SJCRH30 (cell line): ENCODE measurements around the gene KANTR. TPM values are rescaled to one million over a fixed set of nuclear protein-coding genes. Genes with fewer than 3 reads are reported as not detected.

Experiments used
- DNase-seq, 2 experiments: peaks; one replicate each; pipeline ENCODE4 v3.0.0-alpha.2; 2015 to 2020
- H3K27ac ChIP-seq: fragments of 250-450 bp; sonication (Bioruptor Pico); 2 replicates; pipeline ENCODE4 v1.5.1; 2020; ENCODE audit warnings: mild to moderate bottlenecking, moderate library complexity
- H3K27me3 ChIP-seq: fragments of 250-450 bp; sonication (Bioruptor Pico); 2 replicates; pipeline ENCODE4 v1.5.1; 2020; ENCODE audit warnings: mild to moderate bottlenecking, moderate library complexity
- H3K36me3 ChIP-seq: fragments of 250-450 bp; sonication (Bioruptor Pico); 2 replicates; pipeline ENCODE4 v1.5.1; 2020; ENCODE audit warnings: mild to moderate bottlenecking, moderate library complexity
- H3K4me1 ChIP-seq: fragments of 250-450 bp; sonication (Bioruptor Pico); 2 replicates; pipeline ENCODE4 v1.5.1; 2020; ENCODE audit warnings: mild to moderate bottlenecking, moderate library complexity
- H3K4me3 ChIP-seq: fragments of 250-450 bp; sonication (Bioruptor Pico); 2 replicates; pipeline ENCODE4 v1.5.1; 2020; ENCODE audit warnings: mild to moderate bottlenecking, moderate library complexity
- H3K9me3 ChIP-seq: fragments of 250-450 bp; sonication (Bioruptor Pico); replicated peaks from 2 replicates; pipeline ENCODE4 v1.5.1; 2020; ENCODE audit warnings: mild to moderate bottlenecking, moderate library complexity
- total RNA-seq: library from RNA; depleted of rRNA; stranded (reverse); fragments of >200 nt; shearing (Covaris generic); gene quantifications from 2 replicates; pipeline ENCODE4 v1.2.3, GENCODE V29; 2014; rRNA removed

Gene KANTR, protein sequence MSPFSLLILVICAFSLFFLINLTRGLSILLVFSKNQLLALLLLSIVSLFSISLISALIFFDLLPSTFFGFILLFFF
- 5.7 and 6.7 TPM in 2 replicates for total RNA-seq

GRCh38 chrX:53093748-53094581, at the start of gene KANTR:
KANTR (plus strand) TSS chrX:53094142; CDS start chrX:53124273, 30,131 bp downstream.
- Histone ChIP-seq H3K4me1 (no peaks in the 10 kb centered on the region), H3K27ac (peak within 1 kb of the TSS; percentile 61), H3K4me3 (peak within 1 kb of the TSS; percentile 79), H3K27me3 (no peaks in the 10 kb centered on the region), H3K9me3 (no peaks in the 10 kb centered on the region), H3K36me3 (no peaks in the 10 kb centered on the region)
- DNase-seq = peak; percentile 85 to 93

GRCh38 chrX:53044995-53045394, 48.9 kb upstream of the KANTR start:
- no peak for DNase-seq
- no peaks in the 10 kb centered on the region for H3K9me3 ChIP-seq
- no peak overlapping the region for H3K4me3 ChIP-seq
- H3K27me3 ChIP-seq = no peaks in the 10 kb centered on the region
- 0 out of 2 replicates have a peak, but pooled peaks cover 2% of the 10 kb centered on the region for H3K4me1 ChIP-seq
- no peaks in the 10 kb centered on the region for H3K36me3 ChIP-seq
- H3K27ac ChIP-seq = no peak overlapping the region

- peak; percentile 8 to 43 for DNase-seq
- H3K36me3 ChIP-seq = no peaks in the 10 kb centered on the region
Measured at GRCh38 chrX:53047228-53047627, 46.7 kb upstream of the KANTR start.

GRCh38 chrX:53048169-53049126, 45.5 kb upstream of the KANTR start, which contains the start of gene GPR173:
GPR173 (plus strand) TSS chrX:53048789; CDS start chrX:53076622, 27,833 bp downstream.
- DNase-seq = peak; percentile 74
- Histone ChIP-seq H3K27ac (peak within 1 kb of the TSS; percentile 93), H3K9me3 (no peaks in the 10 kb centered on the region), H3K4me1 (0 out of 2 replicates have a peak, but pooled peaks cover 2% of the 10 kb centered on the region), H3K36me3 (no peaks in the 10 kb centered on the region), H3K27me3 (no peaks in the 10 kb centered on the region), H3K4me3 (peak within 1 kb of the TSS; percentile 75)

More at GRCh38 chrX:53047228-53047627, 46.7 kb upstream of the KANTR start:
- Histone ChIP-seq H3K27me3 (no peaks in the 10 kb centered on the region), H3K27ac (no peak overlapping the region), H3K4me3 (no peak overlapping the region), H3K9me3 (no peaks in the 10 kb centered on the region), H3K4me1 (0 out of 2 replicates have a peak, but pooled peaks cover 2% of the 10 kb centered on the region)

DNA sequence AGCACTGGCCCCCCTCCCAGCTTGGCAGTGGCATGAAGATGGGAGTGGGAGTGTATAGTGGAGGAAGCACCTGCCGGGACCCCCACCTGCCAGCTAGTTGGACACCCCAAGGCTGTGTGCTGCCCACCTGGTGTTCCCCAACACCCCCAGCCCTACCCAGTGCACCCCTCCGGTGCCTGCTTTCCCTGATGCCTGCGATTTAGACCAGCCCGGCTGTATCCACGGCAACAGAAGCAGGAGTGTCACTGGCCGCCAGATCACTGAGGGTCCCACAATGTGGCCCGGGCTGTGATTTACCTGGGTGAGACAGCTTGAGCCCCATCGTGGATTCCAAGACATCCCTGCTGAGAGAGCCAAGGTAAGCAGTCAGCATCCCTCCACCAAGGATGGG, 44.8 kb upstream of the KANTR start:
- Histone ChIP-seq H3K4me1 (0 out of 2 replicates have a peak, but pooled peaks cover 2% of the 10 kb centered on the region), H3K9me3 (no peaks in the 10 kb centered on the region), H3K4me3 (peak overlapping the region; percentile 75), H3K27ac (no peak overlapping the region), H3K27me3 (no peaks in the 10 kb centered on the region), H3K36me3 (no peaks in the 10 kb centered on the region)
- no peak for DNase-seq

- no peak for DNase-seq
Measured at GRCh38 chrX:53050841-53051240, 43.1 kb upstream of the KANTR start.

DNA sequence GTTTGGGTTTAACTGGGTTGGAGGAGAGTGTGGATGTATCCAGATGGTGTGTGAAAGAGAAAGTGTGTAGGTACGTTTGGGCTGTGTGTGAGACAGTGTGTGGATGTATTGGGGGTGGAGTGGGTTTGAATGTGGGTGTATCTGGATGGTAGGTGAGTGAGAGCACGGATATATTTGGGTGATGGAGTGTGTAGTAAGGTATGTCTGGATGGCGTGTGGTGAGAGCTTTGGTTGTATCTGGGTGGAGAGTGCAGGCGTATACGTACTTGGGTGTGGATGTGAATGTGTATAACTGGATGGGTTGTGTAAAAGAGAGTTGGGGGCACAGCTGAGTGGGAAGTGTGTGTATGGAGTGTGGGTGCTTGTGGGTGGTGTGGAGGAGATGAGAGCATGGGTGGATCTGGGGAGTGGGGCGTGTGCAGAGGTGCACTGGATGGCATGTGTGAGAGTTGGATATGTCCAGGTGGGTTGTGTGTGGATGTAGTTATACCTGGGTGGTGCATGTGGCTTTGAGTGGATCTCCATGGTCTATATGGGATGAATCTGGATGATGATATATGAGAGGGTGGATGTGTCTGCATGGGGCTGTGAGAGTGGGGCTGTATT, 38.6 kb upstream of the KANTR start:
- no peak for DNase-seq

More at GRCh38 chrX:53050841-53051240, 43.1 kb upstream of the KANTR start:
- Histone ChIP-seq H3K36me3 (no peaks in the 10 kb centered on the region), H3K27me3 (no peaks in the 10 kb centered on the region), H3K9me3 (no peaks in the 10 kb centered on the region), H3K4me3 (no peak overlapping the region), H3K4me1 (0 out of 2 replicates have a peak, but pooled peaks cover 2% of the 10 kb centered on the region), H3K27ac (no peak overlapping the region)

GRCh38 chrX:53056292-53056691, 37.6 kb upstream of the KANTR start:
- no peaks in the 10 kb centered on the region for H3K9me3 ChIP-seq
- no peak for DNase-seq
- no peaks in the 10 kb centered on the region for H3K36me3 ChIP-seq
- no peaks in the 10 kb centered on the region for H3K27me3 ChIP-seq
- H3K27ac ChIP-seq = no peak overlapping the region
- H3K4me1 ChIP-seq = no peaks in the 10 kb centered on the region
- no peak overlapping the region for H3K4me3 ChIP-seq

More for the DNA sequence above, 38.6 kb upstream of the KANTR start:
- Histone ChIP-seq H3K36me3 (no peaks in the 10 kb centered on the region), H3K9me3 (no peaks in the 10 kb centered on the region), H3K4me3 (no peak overlapping the region), H3K27ac (no peak overlapping the region), H3K27me3 (no peaks in the 10 kb centered on the region), H3K4me1 (no peaks in the 10 kb centered on the region)

DNA sequence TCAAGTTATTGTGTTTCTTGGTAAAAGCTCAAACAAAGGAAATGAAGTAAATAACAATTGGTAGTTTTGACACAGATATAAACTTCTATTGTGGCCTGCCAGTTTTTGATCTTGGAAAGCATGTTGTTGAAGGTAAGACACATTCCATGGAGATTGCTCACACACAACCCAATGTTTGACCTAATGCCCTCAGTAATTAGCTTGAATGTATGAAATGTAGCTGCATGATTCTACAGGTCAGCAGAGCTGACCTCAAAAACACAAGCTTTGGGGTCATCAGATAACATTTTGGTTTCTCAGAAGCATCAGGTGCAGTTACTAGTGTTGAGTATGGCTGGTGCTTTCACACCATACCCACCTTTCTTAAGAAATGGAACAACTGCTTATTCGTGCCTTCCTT, 28.8 kb upstream of the KANTR start:
- DNase-seq = no peak
- H3K27ac ChIP-seq = no peak overlapping the region
- H3K4me3 ChIP-seq = no peak overlapping the region
- no peaks in the 10 kb centered on the region for H3K36me3 ChIP-seq
- no peaks in the 10 kb centered on the region for H3K4me1 ChIP-seq
- no peaks in the 10 kb centered on the region for H3K27me3 ChIP-seq
- H3K9me3 ChIP-seq = no peaks in the 10 kb centered on the region

DNA sequence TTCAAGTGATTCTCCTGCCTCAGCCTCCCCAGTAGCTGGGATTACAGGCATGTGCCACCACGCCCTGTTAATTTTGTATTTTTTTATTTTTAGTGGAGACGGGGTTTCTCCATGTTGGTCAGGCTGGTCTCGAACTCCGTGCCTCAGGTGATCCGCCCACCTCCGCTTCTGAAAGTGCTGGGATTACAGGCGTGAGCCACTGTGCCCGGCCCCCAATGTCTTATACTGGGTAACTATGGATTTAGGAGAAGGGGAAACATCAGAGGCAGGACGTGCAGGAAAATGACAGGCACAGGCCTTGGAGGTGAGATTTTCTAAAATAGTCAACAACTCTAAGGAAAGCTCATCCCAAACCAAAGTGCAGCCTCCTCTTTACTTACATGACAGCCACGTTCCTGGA, 22.9 kb upstream of the KANTR start:
- H3K36me3 ChIP-seq = no peaks in the 10 kb centered on the region
- no peaks in the 10 kb centered on the region for H3K9me3 ChIP-seq
- H3K4me1 ChIP-seq = no peaks in the 10 kb centered on the region
- no peaks in the 10 kb centered on the region for H3K27me3 ChIP-seq
- no peak overlapping the region for H3K27ac ChIP-seq
- no peak overlapping the region for H3K4me3 ChIP-seq
- DNase-seq = no peak

- Histone ChIP-seq H3K27me3 (no peaks in the 10 kb centered on the region), H3K9me3 (no peaks in the 10 kb centered on the region), H3K36me3 (no peaks in the 10 kb centered on the region), H3K4me3 (no peak overlapping the region), H3K27ac (no peak overlapping the region), H3K4me1 (no peaks in the 10 kb centered on the region)
- DNase-seq = peak; percentile 39 to 62
Measured at GRCh38 chrX:53071604-53072417, 22.1 kb upstream of the KANTR start.

GRCh38 chrX:53072418-53073114, 21.4 kb upstream of the KANTR start:
- no peaks in the 10 kb centered on the region for H3K36me3 ChIP-seq
- H3K27me3 ChIP-seq = no peaks in the 10 kb centered on the region
- no peak for DNase-seq
- H3K27ac ChIP-seq = no peak overlapping the region
- no peaks in the 10 kb centered on the region for H3K9me3 ChIP-seq
- H3K4me1 ChIP-seq = no peaks in the 10 kb centered on the region
- no peak overlapping the region for H3K4me3 ChIP-seq

- no peaks in the 10 kb centered on the region for H3K36me3 ChIP-seq
- H3K27me3 ChIP-seq = no peaks in the 10 kb centered on the region
- no peaks in the 10 kb centered on the region for H3K9me3 ChIP-seq
- no peaks in the 10 kb centered on the region for H3K4me1 ChIP-seq
- H3K27ac ChIP-seq = no peak overlapping the region
- peak; percentile 12 to 39 for DNase-seq
- H3K4me3 ChIP-seq = no peak overlapping the region
Measured at GRCh38 chrX:53073115-53073586, 20.8 kb upstream of the KANTR start.
